Prostate gland (tissue), 2 donors: Measurements from ENCODE around the gene MYO16. TPM values are rescaled to one million over a fixed set of nuclear protein-coding genes. Genes with fewer than 3 reads are reported as not detected.

ENCODE experiments used
- DNase-seq: peaks from one replicate; pipeline ENCODE4 v3.0.0-alpha.2; 2019; ENCODE audit warnings: low spot score
- H3K27ac ChIP-seq, 2 donors: fragments of 200-600 bp; sonication (generic); 2 replicates each; pipeline ENCODE4 v1.5.1; 2017 to 2019
- H3K27me3 ChIP-seq: fragments of 200-600 bp; sonication (generic); replicated peaks from 2 replicates; pipeline ENCODE4 v1.5.1; 2019; ENCODE audit not compliant: insufficient read depth
- H3K36me3 ChIP-seq, 2 donors: fragments of 200-600 bp; sonication (generic); 1 replicate in 1 of 2; 2 replicates in 1 of 2; pipeline versions ENCODE4 v1.5.1 to v1.8.1; 2017 to 2019
- H3K4me1 ChIP-seq: fragments of 200-600 bp; sonication (generic); replicated peaks from 2 replicates; pipeline ENCODE4 v1.5.1; 2019
- H3K4me3 ChIP-seq, 2 donors: fragments of 200-600 bp; sonication (generic); 2 replicates each; pipeline ENCODE4 v1.5.1; 2017 to 2019
- H3K9me3 ChIP-seq: fragments of 200-600 bp; sonication (generic); 2 replicates; pipeline ENCODE4 v1.5.1; 2017
- CTCF ChIP-seq, 4 experiments: fragments of 200-600 bp in 2 of 4; fragments of 450-650 bp in 2 of 4; sonication (generic) in 2 of 4; IDR thresholded peaks; 1 replicate in 3 of 4; 2 replicates in 1 of 4; pipeline ENCODE4 v1.5.1; 2016 to 2019; ENCODE audit warnings: antibody characterized with exemption in 4 of 4, mild to moderate bottlenecking in 2 of 4, moderate library complexity in 2 of 4
- POLR2A ChIP-seq: fragments of 450-650 bp; IDR thresholded peaks from one replicate; pipeline ENCODE4 v1.6.1; 2016; ENCODE audit warnings: antibody characterized with exemption, mild to moderate bottlenecking
- POLR2AphosphoS5 ChIP-seq: sonication (generic); formaldehyde crosslinking; IDR thresholded peaks from one replicate; pipeline ENCODE4 v1.6.1; 2017; ENCODE audit warnings: antibody characterized with exemption
- WGBS: methylation state at CpG from one replicate; pipeline ENCODE4 v1.1.5; 2018; 5-methylcytosine and 5-hydroxymethylcytosine counted together
- intact Hi-C: fragments of 100-400 bp; cut with DNase I; formaldehyde crosslinking; loops from one replicate; pipeline ENCODE4 v1.14.2; 2022
- total RNA-seq, 2 donors: library from RNA; depleted of rRNA; stranded (reverse); fragments of >200 nt; gene quantifications; one replicate each; pipeline ENCODE4 v1.1.0, GENCODE V29; 2016

The MYO16 gene
- total RNA-seq, 2 donors from 2014 or later, result 0.14 to 0.85 TPM

GRCh38 chr13:109154546-109154945 lies 525.1 kb downstream of the MYO16 start:
- DNase-seq, result no peak
- no peaks in the 10 kb centered on the region for H3K4me1 ChIP-seq
- no peaks in the 10 kb centered on the region for H3K36me3 ChIP-seq
- 69% methylated on average over 8 of the region's 8 CpGs for WGBS
- no peak overlapping the region for H3K27ac ChIP-seq
- no peaks in the 10 kb centered on the region for H3K27me3 ChIP-seq
- TF ChIP-seq POLR2A (no peak), POLR2AphosphoS5 (no peak), CTCF (IDR thresholded peaks at IDR 0.05) (no peak)
- intact Hi-C loops, result no loop called here
- H3K4me3 ChIP-seq, result no peak overlapping the region
- H3K9me3 ChIP-seq, result no peaks in the 10 kb centered on the region

DNA sequence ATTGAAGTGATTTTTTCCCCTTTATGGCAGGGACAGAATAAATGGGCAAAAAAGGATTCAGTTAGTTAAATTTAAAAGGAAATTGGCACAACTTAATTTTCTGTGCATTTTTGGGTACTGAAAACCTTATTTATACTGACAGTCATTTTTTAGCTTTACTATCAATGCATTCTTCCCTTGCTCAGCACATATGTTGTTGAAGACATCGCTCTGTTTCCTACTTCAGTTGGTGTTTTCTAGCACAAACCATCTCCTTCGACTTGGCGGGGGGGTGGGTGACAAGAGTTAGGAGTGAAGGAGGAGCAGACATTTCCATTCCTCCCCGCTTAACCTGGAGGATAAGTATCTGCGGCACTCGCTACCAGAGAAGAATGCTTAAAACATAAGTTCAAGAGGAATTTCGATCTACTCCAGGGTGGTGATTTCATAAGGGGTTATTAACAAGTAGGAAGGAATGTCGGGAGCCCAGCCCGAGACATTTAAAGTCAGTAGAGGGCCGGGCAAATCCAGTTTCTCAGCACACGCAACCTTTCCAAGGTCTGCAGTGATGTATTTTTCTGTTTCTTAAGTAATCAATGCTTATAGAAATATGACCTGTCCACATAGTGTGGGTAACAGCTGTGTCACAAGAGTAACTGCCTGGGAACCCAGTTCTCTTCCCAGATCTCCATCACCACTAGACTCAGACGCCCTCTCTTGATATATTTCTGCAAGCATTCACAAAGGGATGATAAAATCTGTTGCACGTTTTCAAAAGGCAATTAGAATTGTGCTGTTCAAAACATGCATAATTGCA lies 525.8 kb downstream of the MYO16 start:
- Histone ChIP-seq H3K4me1 (no peaks in the 10 kb centered on the region), H3K9me3 (no peaks in the 10 kb centered on the region), H3K27me3 (no peaks in the 10 kb centered on the region), H3K36me3 (no peaks in the 10 kb centered on the region), H3K27ac (peak overlapping the region; percentile 3 to 58), H3K4me3 (no peak overlapping the region)
- TF ChIP-seq CTCF (IDR thresholded peaks at IDR 0.05) (no peak), POLR2AphosphoS5 (no peak), POLR2A (no peak)
- intact Hi-C loops, result loop anchor here (5.0 kb wide), 1 partner anchor 102 kb away; no protein-coding TSS in a partner anchor
- DNase-seq, result no peak
- WGBS, result 77% methylated on average over 13 of the region's 13 CpGs

DNA sequence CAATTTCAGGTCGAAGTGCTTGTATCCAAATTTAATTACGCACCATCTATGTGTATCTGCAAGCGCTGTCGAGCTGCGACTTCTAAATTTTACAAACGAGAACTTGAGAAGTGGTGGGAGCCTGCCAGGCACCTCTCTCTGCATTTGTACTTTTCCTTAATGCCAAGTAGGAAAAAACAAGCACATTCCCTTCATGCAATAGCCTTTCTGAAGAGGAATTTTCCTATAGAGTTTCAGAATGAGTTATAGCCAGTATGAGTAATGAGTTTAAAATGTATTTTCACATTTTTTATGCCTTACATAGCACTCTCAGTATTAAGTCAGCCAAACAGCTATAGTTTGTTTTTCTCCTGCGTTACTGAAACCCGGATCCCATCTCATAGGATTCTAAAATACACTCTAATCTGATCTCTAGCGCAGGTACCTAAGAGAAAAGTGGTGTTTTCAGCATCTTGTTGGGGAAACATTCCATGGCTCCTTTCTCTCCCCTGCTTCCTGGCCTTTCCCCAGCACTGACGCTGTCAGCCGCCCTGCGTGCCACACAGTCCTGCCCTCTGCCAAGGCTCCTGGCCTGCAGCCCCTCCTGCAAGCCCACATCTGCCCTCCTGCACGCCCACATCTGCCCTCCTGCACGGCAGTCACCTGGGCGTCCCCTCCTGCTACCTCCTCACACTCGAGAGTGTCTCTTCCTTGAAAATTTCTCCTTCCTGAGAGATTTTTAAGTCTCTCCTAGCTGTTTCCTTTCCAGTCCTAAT lies 526.9 kb downstream of the MYO16 start:
- no peaks in the 10 kb centered on the region for H3K36me3 ChIP-seq
- no peaks in the 10 kb centered on the region for H3K27me3 ChIP-seq
- WGBS, result 37% methylated on average over 16 of the region's 16 CpGs

DNA sequence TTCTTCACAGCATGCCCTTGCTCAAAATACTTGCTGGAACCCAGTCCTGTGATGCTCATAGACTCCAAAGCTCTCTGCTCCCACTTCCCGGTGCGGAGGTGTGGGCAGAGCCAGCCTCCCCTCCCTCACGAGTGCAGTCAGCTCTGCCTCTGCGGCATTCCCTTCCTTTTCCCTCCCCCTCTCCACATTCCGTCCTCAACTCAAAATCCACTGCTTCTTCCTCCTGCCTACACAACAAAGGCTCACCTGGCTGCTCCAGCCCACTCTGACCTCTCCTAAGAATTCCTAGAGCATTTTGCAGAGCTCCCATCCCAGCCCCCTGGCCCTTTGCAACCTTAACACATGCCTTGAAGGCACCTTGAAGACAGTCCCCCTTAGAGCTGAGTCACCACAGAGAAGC lies 527.9 kb downstream of the MYO16 start:
- H3K4me3 ChIP-seq, result no peak overlapping the region
- no peaks in the 10 kb centered on the region for H3K27me3 ChIP-seq
- 65% methylated on average over 5 of the region's 5 CpGs for WGBS
- no peaks in the 10 kb centered on the region for H3K36me3 ChIP-seq
- no peaks in the 10 kb centered on the region for H3K9me3 ChIP-seq
- no peak overlapping the region for H3K27ac ChIP-seq
- no peaks in the 10 kb centered on the region for H3K4me1 ChIP-seq
- intact Hi-C loops, result loop anchor here (5.0 kb wide), 1 partner anchor 100 kb away; no protein-coding TSS in a partner anchor
- TF ChIP-seq POLR2A, result no peak
- no peak for TF ChIP-seq POLR2AphosphoS5
- TF ChIP-seq CTCF (IDR thresholded peaks at IDR 0.05), result no peak
- DNase-seq, result no peak

More for the DNA sequence above, 526.9 kb downstream of the MYO16 start:
- peak; percentile 9 for DNase-seq
- Histone ChIP-seq H3K9me3 (no peaks in the 10 kb centered on the region), H3K4me3 (no peak overlapping the region), H3K4me1 (no peaks in the 10 kb centered on the region), H3K27ac (peak overlapping the region; percentile 14 to 58)
- TF ChIP-seq POLR2AphosphoS5 (peak; percentile 31), POLR2A (no peak)
- intact Hi-C loops, result loop anchor here (5.0 kb wide), 1 partner anchor 101 kb away; no protein-coding TSS in a partner anchor

GRCh38 chr13:109158383-109158782 lies 529.0 kb downstream of the MYO16 start:
- H3K4me1 ChIP-seq, result no peaks in the 10 kb centered on the region
- 70% methylated on average over 3 of the region's 3 CpGs for WGBS
- no peak for DNase-seq
- H3K9me3 ChIP-seq, result no peaks in the 10 kb centered on the region
- TF ChIP-seq CTCF (IDR thresholded peaks at IDR 0.05) (no peak), POLR2A (no peak), POLR2AphosphoS5 (no peak)
- H3K36me3 ChIP-seq, result no peaks in the 10 kb centered on the region
- intact Hi-C loops, result loop anchor here (5.0 kb wide), 1 partner anchor 99 kb away; no protein-coding TSS in a partner anchor
- no peak overlapping the region for H3K4me3 ChIP-seq
- H3K27ac ChIP-seq, result no peak overlapping the region
- no peaks in the 10 kb centered on the region for H3K27me3 ChIP-seq
